ENCODE data around the gene ACSM4. TPM values are rescaled to one million over a fixed set of nuclear protein-coding genes. Genes with fewer than 3 reads are reported as not detected.

ACSM4 gene
- total RNA-seq, 1 donor from 2014 or later: not detected

- H3K27ac Mint-ChIP-seq (ENCODE audit: unreplicated experiment): no peak overlapping the region
- no peaks in the 10 kb centered on the region for H3K27me3 Mint-ChIP-seq (ENCODE audit: unreplicated experiment)
- H3K4me3 Mint-ChIP-seq (ENCODE audit: unreplicated experiment): no peak overlapping the region
- H3K4me1 Mint-ChIP-seq (ENCODE audit: low read depth, unreplicated experiment): no peaks in the 10 kb centered on the region
- H3K36me3 Mint-ChIP-seq (ENCODE audit: unreplicated experiment): peaks cover 19% of the 10 kb centered on the region
- peaks cover 3% of the 10 kb centered on the region for H3K9me3 Mint-ChIP-seq (ENCODE audit: unreplicated experiment)
- TF ChIP-seq CTCF (IDR thresholded peaks at IDR 0.05; ENCODE audit: partially characterized antibody, unreplicated experiment): no peak
- no peak for DNase-seq
Measured at GRCh38 chr12:7346551-7347225, 42.8 kb downstream of the ACSM4 start.

DNA sequence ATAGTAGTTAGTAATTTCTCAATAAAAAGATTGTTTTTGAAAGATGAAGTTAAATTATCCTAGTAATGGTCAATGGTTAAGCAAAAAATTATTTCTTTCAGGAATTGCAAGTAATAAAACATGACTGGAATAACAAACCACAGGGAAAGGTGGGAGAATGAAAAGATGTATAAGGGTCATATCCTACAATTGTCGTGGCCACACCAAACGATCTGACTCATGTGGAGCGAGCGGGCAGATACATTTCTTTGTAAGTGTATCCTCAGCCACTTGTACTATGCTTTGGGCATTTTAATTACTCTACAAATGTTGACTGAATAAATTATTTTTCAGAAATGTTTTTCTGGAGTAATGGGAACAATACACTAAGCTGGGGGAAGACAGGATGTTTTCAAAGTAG, 45.5 kb downstream of the ACSM4 start:
- DNase-seq: no peak
- H3K27me3 Mint-ChIP-seq (ENCODE audit: unreplicated experiment): no peaks in the 10 kb centered on the region
- no peaks in the 10 kb centered on the region for H3K9me3 Mint-ChIP-seq (ENCODE audit: unreplicated experiment)
- H3K4me1 Mint-ChIP-seq (ENCODE audit: low read depth, unreplicated experiment): no peaks in the 10 kb centered on the region
- H3K36me3 Mint-ChIP-seq (ENCODE audit: unreplicated experiment): peaks cover 11% of the 10 kb centered on the region
- H3K4me3 Mint-ChIP-seq (ENCODE audit: unreplicated experiment): no peak overlapping the region
- TF ChIP-seq CTCF (IDR thresholded peaks at IDR 0.05; ENCODE audit: partially characterized antibody, unreplicated experiment): no peak
- no peak overlapping the region for H3K27ac Mint-ChIP-seq (ENCODE audit: unreplicated experiment)

DNA sequence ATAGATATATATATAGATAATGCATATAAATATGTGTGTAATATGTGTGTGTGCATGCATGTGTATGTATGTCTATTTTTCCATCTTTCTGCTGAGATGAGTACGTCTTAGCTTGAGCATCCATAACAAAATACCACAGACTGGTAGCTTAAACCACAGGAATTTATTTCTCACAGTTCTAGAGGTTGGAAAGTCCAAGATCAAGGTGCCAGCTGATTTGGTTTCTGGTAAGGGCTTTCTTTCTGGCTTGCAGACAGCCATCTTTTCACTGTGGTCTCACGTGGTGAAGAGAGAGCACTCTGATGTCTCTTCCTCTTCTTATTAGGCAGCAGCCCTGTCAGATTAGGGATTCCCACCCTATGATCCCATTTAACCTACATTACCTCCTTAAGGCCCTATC, 47.3 kb downstream of the ACSM4 start:
- Mint-ChIP-seq H3K27me3 (ENCODE audit: unreplicated experiment) (no peaks in the 10 kb centered on the region), H3K4me1 (ENCODE audit: low read depth, unreplicated experiment) (no peaks in the 10 kb centered on the region), H3K36me3 (ENCODE audit: unreplicated experiment) (no peaks in the 10 kb centered on the region), H3K9me3 (ENCODE audit: unreplicated experiment) (no peaks in the 10 kb centered on the region), H3K4me3 (ENCODE audit: unreplicated experiment) (no peak overlapping the region), H3K27ac (ENCODE audit: unreplicated experiment) (no peak overlapping the region)
- no peak for TF ChIP-seq CTCF (IDR thresholded peaks at IDR 0.05; ENCODE audit: partially characterized antibody, unreplicated experiment)
- DNase-seq: no peak

- Mint-ChIP-seq H3K4me1 (ENCODE audit: low read depth, unreplicated experiment) (no peaks in the 10 kb centered on the region), H3K27ac (ENCODE audit: unreplicated experiment) (no peak overlapping the region)
Measured at GRCh38 chr12:7352661-7353060, 48.8 kb downstream of the ACSM4 start.

More at GRCh38 chr12:7352661-7353060, 48.8 kb downstream of the ACSM4 start:
- no peak overlapping the region for H3K4me3 Mint-ChIP-seq (ENCODE audit: unreplicated experiment)
- H3K36me3 Mint-ChIP-seq (ENCODE audit: unreplicated experiment): no peaks in the 10 kb centered on the region
- H3K27me3 Mint-ChIP-seq (ENCODE audit: unreplicated experiment): no peaks in the 10 kb centered on the region
- no peaks in the 10 kb centered on the region for H3K9me3 Mint-ChIP-seq (ENCODE audit: unreplicated experiment)
- TF ChIP-seq CTCF (IDR thresholded peaks at IDR 0.05; ENCODE audit: partially characterized antibody, unreplicated experiment): no peak
- no peak for DNase-seq
